NCI-H748 (cell line): Measurements from ENCODE around the gene ADAMTS6.
A peak's percentile ranks its signal among the peaks of the same experiment; 100 is the strongest.
"Not testable (repeated sequence)": the region's sequence is repeated elsewhere in the genome, so short reads cannot be mapped to it uniquely, and the experiment has no call there.

Source experiments
- DNase-seq: peaks from one replicate; lab custom pipeline; 2025; ENCODE audit not compliant: unreplicated experiment; lab: John Stamatoyannopoulos, UW

The ADAMTS6 gene, protein sequence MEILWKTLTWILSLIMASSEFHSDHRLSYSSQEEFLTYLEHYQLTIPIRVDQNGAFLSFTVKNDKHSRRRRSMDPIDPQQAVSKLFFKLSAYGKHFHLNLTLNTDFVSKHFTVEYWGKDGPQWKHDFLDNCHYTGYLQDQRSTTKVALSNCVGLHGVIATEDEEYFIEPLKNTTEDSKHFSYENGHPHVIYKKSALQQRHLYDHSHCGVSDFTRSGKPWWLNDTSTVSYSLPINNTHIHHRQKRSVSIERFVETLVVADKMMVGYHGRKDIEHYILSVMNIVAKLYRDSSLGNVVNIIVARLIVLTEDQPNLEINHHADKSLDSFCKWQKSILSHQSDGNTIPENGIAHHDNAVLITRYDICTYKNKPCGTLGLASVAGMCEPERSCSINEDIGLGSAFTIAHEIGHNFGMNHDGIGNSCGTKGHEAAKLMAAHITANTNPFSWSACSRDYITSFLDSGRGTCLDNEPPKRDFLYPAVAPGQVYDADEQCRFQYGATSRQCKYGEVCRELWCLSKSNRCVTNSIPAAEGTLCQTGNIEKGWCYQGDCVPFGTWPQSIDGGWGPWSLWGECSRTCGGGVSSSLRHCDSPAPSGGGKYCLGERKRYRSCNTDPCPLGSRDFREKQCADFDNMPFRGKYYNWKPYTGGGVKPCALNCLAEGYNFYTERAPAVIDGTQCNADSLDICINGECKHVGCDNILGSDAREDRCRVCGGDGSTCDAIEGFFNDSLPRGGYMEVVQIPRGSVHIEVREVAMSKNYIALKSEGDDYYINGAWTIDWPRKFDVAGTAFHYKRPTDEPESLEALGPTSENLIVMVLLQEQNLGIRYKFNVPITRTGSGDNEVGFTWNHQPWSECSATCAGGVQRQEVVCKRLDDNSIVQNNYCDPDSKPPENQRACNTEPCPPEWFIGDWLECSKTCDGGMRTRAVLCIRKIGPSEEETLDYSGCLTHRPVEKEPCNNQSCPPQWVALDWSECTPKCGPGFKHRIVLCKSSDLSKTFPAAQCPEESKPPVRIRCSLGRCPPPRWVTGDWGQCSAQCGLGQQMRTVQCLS (N-terminal part only)

DNA sequence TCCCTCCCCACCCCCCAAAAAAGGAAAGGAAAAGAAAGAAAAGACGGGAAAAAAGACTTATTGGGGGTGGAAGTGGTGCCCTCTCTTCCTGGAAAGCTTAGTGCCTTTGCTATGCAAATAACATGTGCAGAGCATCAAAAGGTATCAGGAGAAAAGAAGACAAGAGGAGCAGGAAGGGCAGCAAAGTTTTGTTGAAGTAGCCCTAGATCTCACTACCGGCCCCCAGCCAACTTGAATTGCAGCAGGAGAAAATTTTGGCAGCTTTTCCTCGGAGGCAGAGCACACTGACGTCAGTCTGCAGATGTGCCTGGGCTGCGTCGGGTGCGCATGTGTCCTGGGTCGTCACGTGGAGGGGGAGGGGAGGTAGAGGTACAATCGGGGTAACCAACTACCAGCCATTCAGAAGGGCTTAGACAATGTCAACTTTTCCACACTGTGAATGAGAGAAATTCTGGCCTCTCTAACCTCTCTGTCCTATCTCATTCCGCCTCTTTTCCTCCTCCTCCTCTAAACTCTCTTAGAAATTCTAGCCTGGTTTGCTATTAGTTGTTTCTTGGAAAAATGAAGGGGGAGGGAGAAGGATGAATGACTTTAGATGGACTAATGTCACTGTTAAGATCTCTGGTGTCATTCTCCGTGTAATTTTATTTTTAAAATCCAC lies at the start of gene ADAMTS6:
ADAMTS6 (minus strand) TSS at position 286 of the 661 bp plus-strand sequence. CDS start 8,247 bp downstream, outside the sequence.
- DNase-seq = peak; percentile 72

DNA sequence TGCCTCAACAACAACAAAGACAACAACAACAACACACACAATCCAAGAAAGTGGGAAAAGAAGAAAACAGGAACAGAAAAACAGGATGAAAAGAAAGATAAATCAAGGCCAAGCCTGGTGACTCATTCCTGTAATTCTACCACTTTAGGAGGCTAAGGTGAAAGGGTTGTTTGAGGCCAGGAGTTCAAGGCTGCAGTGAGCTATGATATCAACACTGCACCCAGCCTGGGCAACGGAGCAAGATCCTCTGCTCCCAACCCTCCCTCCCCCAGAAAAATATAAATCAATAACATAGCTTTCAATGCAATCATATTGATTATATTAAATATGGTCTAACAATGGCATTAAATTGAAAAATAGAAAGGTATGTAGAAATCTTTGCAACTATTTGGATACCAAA lies 49.2 kb upstream of the ADAMTS6 start:
- DNase-seq = no peak

DNA sequence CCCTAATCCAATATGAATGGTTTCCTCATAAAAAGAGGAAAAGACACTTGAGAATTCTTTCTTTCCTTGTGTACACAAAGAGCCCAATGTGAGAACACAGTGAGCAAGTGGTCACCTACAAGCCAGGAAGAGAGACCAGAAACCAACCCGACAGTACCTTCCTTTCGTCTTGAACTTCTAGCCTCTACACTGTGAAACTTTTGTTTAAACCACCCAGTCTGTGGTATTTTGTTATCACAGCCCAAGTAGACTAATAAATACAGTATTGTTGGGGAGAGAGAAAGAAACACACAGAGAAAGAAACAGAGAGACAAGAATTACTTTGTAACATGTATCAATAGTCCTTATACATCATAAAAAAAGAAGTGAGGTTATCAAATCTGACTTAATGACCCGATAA lies 44.0 kb upstream of the ADAMTS6 start:
- DNase-seq = no peak

DNA sequence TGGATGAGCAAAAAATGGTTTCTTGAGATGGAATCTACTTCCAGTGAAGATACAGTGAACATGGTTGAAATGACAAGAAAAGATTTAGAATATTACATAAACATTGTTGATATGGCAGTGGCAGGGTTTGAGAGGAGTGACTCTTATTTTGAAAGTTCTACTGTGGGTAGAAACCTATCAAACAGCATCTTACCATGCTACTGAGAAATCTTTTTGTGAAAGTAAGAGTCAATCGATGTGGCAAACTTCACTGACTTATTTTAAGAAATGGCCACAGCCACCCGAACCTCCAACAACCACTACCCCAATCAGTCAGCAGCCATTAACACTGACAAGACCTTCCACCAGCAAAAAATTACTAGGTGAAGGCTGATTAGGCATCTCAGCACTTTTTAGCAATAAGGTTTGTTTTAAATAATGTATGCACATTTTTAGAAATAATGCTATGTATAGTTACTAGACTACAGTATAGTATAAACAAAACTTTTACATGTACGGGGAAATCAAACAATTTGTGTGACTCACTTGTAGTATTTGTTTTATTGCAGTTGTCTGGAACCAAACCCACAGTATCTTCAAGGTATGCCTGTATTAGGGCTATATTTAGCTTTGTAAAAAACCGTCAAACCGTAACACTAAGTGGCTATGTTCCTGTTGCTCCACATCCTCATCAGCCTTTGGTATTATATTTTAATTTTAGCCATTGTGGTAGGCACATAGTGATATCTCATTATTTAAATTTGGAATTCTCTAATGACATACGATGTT lies 30.6 kb upstream of the ADAMTS6 start:
- DNase-seq = no peak

DNA sequence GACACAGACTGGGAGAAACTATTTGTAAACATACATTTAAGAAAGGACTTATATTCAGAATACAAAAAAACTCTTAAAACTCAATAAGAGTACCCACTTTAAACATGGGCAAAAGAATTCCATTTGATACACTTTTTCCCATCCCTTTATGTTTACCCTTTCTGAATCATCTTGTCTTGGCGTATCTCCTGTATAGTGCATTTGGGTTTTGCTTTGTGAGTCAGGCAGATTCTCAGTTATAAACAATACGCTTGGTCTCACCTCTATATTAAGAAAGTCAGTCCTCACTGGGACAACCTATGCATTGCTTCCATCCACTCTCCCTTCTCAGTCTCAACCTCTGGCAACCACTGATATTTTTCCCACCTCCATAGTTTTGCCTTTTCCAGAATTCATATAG lies 27.3 kb upstream of the ADAMTS6 start:
- DNase-seq = no peak

DNA sequence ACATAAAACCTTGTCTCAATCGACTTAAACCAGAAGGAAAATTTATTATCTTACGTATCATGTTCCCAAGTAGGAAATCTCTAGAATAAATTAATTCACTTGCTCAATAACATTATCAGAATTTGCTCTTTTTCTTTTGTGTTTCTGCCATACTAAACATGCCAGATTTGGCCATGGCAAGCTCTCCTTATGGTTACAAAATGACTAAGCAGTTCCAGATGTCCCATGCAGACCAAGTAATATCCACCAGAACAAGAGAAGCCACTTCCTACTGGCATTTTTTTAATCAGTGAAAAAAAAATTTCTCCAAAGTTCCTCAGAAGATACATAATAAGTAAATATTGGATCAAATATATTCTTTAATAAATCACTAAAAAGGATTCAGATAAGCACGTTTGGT lies 25.2 kb upstream of the ADAMTS6 start:
- DNase-seq = no peak

DNA sequence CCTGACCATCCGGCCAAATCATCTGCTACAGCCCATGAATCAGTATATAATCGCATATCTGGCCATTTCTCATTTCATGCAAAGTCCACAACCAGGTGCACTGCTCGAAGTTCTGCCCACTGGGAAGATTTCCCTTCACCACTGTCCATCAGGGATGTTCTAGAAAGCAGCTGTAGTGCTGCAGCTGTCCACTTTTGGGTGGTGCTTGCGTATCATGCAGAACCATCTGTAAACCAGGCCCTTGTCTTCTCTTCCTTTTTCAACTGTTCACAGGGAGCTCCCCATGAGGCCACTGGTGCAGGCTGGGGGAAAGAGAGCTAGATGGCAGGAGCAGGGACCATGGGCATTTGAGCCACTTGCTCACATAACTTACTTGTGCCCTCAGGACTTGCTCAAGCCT lies 7.4 kb upstream of the ADAMTS6 start:
- DNase-seq = no peak

DNA sequence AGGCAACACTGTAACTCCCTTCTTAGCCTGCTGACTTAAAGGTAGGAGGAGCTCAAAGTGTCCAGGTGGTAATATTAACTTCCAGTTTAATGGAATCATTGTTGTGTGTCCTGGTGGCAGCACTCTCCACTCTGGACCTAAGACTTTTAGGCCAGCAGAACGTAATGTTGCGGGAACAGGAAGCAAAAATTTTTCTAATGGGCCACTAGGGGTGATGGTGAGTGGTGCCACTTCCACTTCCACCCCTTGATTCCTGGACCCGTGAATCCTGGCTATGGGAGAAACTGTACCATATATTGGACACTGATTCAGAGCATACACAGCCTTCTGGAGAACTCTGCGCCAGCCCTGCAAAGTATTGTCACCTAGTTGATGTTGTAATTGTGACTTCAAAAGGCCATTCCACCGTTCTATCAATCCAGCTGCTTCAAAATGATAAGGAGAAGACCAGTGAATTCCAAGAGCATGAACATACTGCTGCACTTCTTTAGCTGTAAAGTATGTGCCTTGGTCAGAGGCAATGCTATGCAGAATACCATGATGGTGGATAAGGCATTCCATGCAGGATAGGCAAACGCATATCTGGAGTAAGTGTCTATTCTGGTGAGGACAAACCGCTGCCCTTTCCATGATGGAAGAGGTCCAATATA lies 6.4 kb upstream of the ADAMTS6 start:
- peak; percentile 10 for DNase-seq

DNA sequence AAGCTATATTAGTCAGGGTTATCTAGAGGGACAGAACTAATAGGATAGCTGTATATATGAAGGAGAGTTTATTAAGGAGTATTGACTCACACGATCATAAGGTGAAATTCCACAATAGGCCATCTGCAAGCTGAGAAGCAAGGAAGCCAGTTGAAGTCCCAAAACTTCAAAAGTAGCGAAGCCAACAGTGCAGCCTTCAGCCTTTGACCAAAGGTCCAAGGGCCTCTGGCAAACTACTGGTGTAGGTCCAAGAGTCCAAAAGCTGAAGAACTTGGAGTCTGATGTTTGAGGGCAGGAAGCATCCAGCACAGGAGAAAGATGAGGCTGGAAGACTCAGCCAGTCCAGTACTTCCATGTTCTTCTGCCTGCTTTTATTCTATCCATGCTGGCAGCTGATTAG lies 5.1 kb upstream of the ADAMTS6 start:
- DNase-seq = not testable (repeated sequence)

DNA sequence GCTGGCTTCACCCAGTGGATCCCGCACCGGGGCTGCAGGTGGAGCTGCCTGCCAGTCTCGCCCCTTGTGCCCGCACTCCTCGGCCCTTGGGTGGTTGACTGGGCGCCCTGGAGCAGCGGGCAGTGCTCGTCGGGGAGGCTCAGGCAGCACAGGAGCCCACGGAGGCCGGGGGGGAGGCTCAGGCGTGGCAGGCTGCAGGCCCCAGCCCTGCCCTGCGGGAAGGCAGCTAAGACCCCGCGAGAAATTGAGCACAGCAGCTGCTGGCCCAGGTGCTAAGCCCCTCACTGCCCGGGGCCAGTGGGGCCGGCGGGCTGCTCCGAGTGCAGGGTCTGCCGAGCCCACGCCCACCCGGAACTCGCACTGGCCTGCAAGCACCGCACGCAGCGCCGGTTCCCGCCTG lies 3.7 kb upstream of the ADAMTS6 start:
- no peak for DNase-seq

DNA sequence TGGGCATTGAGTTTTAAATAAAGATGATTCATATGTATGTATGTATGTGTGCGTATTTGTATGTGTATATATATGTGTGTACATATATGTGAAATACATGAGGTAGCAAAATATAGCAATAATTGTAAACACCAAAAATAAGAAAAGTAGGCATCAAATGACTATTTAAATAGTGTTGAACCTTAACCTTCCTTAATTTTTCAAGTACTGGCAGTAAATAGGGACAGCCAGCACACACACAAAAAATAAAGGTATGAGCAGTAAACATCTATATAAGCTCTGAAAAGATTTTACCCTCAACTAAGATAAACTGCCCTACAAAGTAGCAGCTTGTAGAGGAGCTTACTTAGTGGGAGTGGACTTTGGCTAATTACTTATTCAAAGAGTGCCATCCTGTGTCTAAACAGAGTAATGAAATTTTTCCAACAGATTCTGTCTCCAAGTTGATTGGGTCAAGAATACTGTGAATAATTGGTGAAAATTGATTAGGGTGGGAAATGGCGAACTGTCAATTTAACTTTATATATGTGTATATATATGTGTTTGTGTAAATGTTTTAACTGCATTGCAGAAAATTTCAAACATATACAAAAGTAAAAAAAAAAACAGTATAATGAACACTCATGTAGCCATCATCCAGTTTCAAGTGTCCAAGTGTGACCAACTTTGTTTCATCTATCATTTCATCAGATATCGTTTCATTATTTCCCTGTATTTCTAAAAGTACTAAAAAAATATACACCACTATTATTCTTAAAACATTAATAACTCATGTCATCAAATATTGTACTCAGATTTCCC lies 2.0 kb upstream of the ADAMTS6 start:
- DNase-seq = peak; percentile 79

DNA sequence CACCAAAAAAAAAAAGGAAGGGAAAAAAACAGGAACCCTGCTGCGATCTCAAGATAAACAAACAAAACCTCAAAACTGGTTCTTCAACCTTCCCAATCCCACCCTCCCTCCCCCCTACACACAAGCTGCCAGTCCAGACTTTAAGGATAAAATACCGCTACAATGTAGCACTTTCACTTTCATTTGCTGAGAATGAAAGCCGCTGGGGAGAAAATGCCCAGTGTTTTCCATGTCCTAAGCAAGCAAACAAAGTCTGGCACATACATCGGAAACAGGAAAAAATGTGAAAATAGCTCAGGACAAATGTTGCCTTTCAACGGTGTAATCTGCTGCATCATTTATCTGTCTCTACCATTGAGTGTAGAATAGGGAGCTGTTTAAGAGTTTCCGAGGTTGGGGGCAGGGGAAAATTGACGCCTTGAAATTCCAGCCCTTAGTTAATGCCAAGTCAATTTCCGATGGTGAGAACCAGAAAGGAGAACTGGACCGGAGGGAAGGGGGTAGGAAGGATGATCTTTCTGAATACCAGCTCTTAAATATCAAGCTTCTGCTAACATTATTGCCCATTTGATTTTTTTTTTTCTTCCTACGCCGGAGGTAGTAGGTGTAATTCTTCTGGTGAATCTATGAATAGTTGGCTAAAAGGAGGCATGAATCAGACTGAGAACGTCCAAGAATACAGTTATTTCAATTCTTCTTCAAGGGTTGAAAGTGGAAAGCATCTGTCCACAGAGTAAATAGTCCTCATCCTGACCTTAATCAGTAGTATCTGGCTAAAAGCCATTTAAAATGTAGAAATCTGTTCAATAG lies 1.2 kb upstream of the ADAMTS6 start:
- peak; percentile 68 for DNase-seq

DNA sequence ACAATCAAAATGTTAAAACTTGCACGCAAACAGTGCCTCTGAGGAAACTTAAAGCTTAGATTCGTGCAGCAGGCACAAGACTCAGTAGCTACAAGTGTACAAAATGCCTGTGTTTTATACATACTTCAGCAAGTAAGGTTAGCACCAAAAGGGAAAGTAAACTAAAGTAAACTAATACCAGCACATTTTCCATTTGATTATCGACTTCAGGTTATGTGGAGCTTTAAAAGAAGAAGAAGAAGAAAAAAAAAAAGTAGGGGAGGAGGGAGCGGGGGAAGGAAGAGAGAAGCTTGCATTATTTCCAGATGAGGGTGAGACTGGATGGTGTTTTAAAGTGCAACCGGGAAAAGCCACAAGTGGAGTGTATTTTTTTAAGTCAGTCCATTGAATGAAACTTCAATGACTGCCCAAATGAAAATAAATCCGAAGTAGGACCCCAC lies 596 bp upstream of the ADAMTS6 start:
- DNase-seq = peak; percentile 27

DNA sequence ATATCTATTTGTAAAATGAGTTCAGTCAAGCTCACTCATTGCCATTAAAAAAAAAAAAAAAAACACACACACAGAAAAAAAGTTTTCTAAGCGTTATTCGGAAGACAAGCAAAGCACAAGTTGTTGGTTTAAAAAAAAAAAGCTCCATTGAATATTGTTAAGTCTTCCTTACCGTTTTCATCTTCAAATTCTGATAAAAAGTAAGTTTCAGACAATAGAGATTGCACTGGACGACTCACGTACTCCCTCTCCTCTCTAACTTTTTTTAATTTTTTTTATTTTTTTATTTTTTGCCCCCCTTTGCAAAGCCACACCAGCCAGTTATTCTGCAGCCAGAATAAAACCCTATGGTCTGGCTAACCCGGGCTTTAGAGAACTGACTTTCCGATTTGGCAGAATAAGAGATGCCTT lies 544 bp downstream of the ADAMTS6 start:
- no peak for DNase-seq

DNA sequence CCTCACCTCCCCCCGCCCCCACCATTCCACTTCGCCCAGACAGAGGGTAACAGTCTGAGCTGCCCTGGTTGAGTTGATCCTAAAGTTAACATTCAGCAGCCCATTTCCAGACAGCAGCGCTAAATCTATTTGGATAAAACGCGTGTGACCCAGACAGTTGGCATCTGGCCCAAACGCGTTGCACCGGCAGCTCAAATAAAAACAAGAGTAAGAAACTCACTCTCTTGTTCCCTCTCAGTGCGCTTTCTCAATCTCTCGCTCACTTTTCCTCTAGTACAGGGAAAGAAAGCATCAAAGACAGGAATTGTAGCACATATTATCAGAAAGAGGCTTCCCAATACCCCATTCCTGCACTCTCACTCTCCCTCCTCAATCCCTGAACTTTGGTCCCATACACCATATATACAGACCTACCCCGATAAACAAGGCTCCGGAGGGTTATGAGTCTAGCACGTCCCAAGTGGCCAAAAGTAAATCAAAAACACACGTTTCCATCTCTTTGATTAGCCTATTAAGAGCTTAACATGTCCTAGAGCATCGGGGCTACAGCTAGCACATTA lies 1.3 kb downstream of the ADAMTS6 start:
- peak; percentile 64 for DNase-seq

DNA sequence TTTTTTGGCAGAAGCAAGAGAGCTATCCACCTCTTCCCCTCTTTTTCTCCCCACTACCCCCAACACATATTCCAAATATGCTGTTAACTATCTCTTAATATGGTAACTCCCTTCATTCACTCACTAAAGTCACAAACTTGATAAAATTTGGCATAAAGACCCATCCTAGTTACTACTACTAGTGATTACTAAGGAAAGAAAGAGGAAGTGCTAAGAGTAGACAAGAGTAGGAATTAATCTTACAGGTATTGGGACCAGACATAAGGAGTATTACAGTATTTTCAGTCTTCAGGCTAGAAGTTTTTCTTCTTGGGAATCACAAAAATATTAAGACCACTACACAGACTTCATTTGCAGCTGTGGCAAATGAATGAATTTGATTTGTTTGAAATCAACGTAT lies 2.2 kb downstream of the ADAMTS6 start:
- DNase-seq = no peak

DNA sequence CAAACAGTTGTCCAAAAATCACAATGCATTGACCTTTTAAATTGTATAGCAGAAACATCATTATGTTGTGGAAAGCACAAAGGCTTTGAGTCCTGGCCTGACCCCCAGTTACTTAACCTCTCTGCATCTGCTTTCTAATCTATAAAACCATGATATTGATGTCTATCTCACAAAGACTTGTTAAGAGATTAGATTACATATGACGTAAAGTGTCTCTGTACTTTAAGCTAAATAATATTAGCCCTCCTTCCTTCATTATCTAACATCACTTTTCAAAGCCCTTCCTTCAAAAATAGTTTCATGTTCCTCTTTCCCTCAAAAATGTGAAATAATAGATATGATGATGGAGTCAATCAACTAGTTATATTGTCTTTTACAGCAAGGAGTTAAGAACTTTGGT lies 3.4 kb downstream of the ADAMTS6 start:
- DNase-seq = no peak

DNA sequence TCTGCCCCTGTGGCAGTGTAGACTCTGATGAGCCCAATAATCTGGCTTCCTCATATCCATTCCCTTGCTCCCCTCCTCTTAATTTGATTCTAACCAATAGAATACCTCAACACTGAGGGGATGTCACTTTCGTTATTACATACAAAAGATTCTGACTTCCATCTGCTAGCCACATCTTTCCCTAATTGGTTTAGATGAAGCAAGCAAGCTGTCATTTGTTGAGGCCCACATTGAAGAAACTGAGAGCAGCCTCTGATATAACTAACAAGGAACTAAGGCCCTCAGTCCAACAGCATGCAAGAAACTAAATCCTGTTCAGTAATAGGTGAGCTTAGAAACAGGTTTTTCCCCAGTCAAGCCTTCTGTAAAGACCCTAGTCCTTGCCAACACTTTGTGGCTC lies 5.8 kb downstream of the ADAMTS6 start:
- DNase-seq = no peak
